ENCODE measurements around the gene AP2A2. TPM values are rescaled to one million over a fixed set of nuclear protein-coding genes. Genes with fewer than 3 reads are reported as not detected.
A peak's percentile ranks its signal among the peaks of the same experiment; 100 is the strongest.

Gene AP2A2
- total and polyA plus RNA-seq, 2 of the 4 experiments (the other 2 are of a cell fraction) = 19.9 to 49.0 TPM

DNA sequence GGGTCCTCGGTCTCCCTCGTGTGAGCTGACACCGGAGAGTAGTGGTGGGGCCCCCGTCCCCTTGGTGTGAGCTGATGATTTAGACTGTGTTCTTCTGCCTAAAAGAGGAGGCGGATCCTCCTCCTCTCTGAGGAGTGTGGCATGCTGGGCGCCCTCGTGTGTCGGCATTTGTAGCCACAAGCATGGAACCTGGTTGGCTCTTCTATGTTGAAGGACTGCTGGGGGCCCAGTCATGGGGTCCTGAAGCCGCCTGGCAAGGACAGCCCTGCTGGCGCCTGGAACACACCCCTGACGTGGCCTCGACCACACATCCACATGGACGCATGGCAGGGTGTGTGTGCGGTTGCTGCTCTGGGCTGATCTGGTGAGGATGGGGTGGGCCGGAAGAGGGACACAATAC lies 50.2 kb downstream of the AP2A2 start:
- Histone ChIP-seq H3K9me3 (ENCODE audit: control insufficient read depth, insufficient read depth, low read length) (no peaks in the 10 kb centered on the region), H3K14ac (replicated peaks; ENCODE audit: low read depth, low read length) (no peak overlapping the region), H3K36me3 (ENCODE audit: control insufficient read depth, insufficient read depth, low read length) (peaks cover 56% of the 10 kb centered on the region), H2AK9ac (replicated peaks; ENCODE audit: low read depth, low read length, poor library complexity) (no peak overlapping the region), H3K18ac (ENCODE audit: low read depth, low read length) (no peak overlapping the region), H4K8ac (ENCODE audit: low read depth in 2 of 2, low read length in 2 of 2) (no peak overlapping the region), H2BK15ac (ENCODE audit: low read depth, low read length) (no peak overlapping the region), H2BK20ac (ENCODE audit: low read depth, low read length) (no peak overlapping the region), H2BK120ac (ENCODE audit: low read depth, low read length) (no peak overlapping the region), H3K4ac (ENCODE audit: low read depth, low read length) (no peak overlapping the region), H4K5ac (ENCODE audit: low read depth, low read length) (no peak overlapping the region), H3K4me1 (ENCODE audit: control insufficient read depth, insufficient read depth, low read length) (no peaks in the 10 kb centered on the region), H3K27me3 (ENCODE audit: control insufficient read depth, insufficient read depth, low read length) (no peaks in the 10 kb centered on the region), H3K27ac (ENCODE audit: insufficient read depth, low read length) (no peak overlapping the region), H2BK5ac (ENCODE audit: low read depth, low read length, poor library complexity, severe bottlenecking) (no peak overlapping the region), H3K9me1 (ENCODE audit: insufficient read depth, low read length) (no peaks in the 10 kb centered on the region; the same call in 1 of the 2 replicates), H3K23ac (ENCODE audit: low read depth, low read length) (no peak overlapping the region), H2AFZ (replicated peaks; ENCODE audit: low read length, poor library complexity) (no peak overlapping the region), H3K4me2 (ENCODE audit: low read depth, low read length) (no peak overlapping the region), H2AK5ac (ENCODE audit: low read depth, low read length) (no peak overlapping the region), H3K4me3 (ENCODE audit: insufficient read depth, low read depth, low read length) (no peak overlapping the region), H3K79me1 (ENCODE audit: low read depth in 1 of 2, low read length in 2 of 2) (peaks cover 18 to 48% of the 10 kb centered on the region in 2 experiments), H4K91ac (ENCODE audit: insufficient read depth, low read depth, low read length) (no peak overlapping the region), H3K56ac (ENCODE audit: extremely low read depth, insufficient read depth, low read length) (no peak overlapping the region), H4K20me1 (ENCODE audit: insufficient read depth, low read length) (peaks cover 38% of the 10 kb centered on the region), H3K9ac (ENCODE audit: low read depth, low read length) (no peak overlapping the region)
- CTCF ChIA-PET = no interaction called here
- intact Hi-C loops (cut with micrococcal nuclease) = no loop called here
- dilution Hi-C loops (cut with HindIII; ENCODE audit: low sequenced_read_pairs, unreplicated experiment) = no loop called here
- BruUV-seq (replicated peaks) = no TSS peak
- in situ Hi-C loops (cut with MboI; ENCODE audit: low sequenced_read_pairs) = no loop called here
- POLR2A ChIA-PET (ENCODE audit: unreplicated experiment) = no interaction called here
- TF ChIP-seq CTCF (conservative IDR thresholded peaks at IDR 0.05; ENCODE audit: low read depth, low read length) (peak; percentile 50), SMC3 (IDR thresholded peaks at IDR 0.05; ENCODE audit: low read depth, low read length) (peak; percentile 57), RAD21 (IDR thresholded peaks at IDR 0.05; ENCODE audit: low read length) (peak; percentile 43), CHD1 (IDR thresholded peaks at IDR 0.05; ENCODE audit: low read depth, low read length) (no peak)
- 86% methylated on average over 1 of the region's 15 CpGs; no CpG with 5 or more reads in 1 of the 2 experiments for WGBS, 2 experiments (ENCODE audit: extremely low coverage in 2 of 2, insufficient read length in 1 of 2)
- ATAC-seq (ENCODE audit: low read depth) (peak; percentile 87), DNase-seq (peak; percentile 52)

Data from IMR-90 (cell line).